ENCODE measurements around the gene MARK1. TPM values are rescaled to one million over a fixed set of nuclear protein-coding genes. Genes with fewer than 3 reads are reported as not detected.

MARK1 gene
- total and polyA plus RNA-seq, 9 donors, result 1.2 to 8.1 (median 2.8) TPM

- H3K4me1 ChIP-seq (ENCODE audit: insufficient read depth), result no peaks in the 10 kb centered on the region
- H3K4me3 ChIP-seq, result no peak overlapping the region
- DNase-seq, result no peak
- TF ChIP-seq EP300 (IDR thresholded peaks at IDR 0.05) (no peak), POLR2A (IDR thresholded peaks at IDR 0.05) (no peak)
- H3K9me3 ChIP-seq, result no peaks in the 10 kb centered on the region
- intact Hi-C loops (cut with DNase I), result no loop called here
- H3K27me3 ChIP-seq, result no peaks in the 10 kb centered on the region
- H3K27ac ChIP-seq, result no peak overlapping the region
- 37 to 44% (median 41%) methylated on average over 5 of the region's 5 CpGs for WGBS, 3 donors
- no peaks in the 10 kb centered on the region for H3K36me3 ChIP-seq
Measured at GRCh38 chr1:220504329-220504728, 23.6 kb upstream of the MARK1 start.

- intact Hi-C loops (cut with DNase I), result no loop called here
- Histone ChIP-seq H3K4me1 (ENCODE audit: insufficient read depth) (no peaks in the 10 kb centered on the region), H3K9me3 (no peaks in the 10 kb centered on the region), H3K27ac (no peak overlapping the region), H3K27me3 (no peaks in the 10 kb centered on the region), H3K36me3 (no peaks in the 10 kb centered on the region), H3K4me3 (no peak overlapping the region)
- TF ChIP-seq EP300 (IDR thresholded peaks at IDR 0.05), result no peak
- no peak for TF ChIP-seq POLR2A (IDR thresholded peaks at IDR 0.05)
- no peak for TF ChIP-seq CTCF (IDR thresholded peaks at IDR 0.05)
- WGBS, 3 donors, result 83 to 87% (median 86%) methylated on average over 5 of the region's 5 CpGs
- DNase-seq, result no peak
Measured at GRCh38 chr1:220507085-220507484, 20.9 kb upstream of the MARK1 start.

GRCh38 chr1:220511179-220511578 is 16.8 kb upstream of the MARK1 start:
- no peak overlapping the region for H3K27ac ChIP-seq
- intact Hi-C loops (cut with DNase I), result no loop called here
- no peaks in the 10 kb centered on the region for H3K36me3 ChIP-seq
- 82 to 88% (median 85%) methylated on average over 4 of the region's 4 CpGs for WGBS, 3 donors
- DNase-seq, result no peak
- no peaks in the 10 kb centered on the region for H3K9me3 ChIP-seq
- H3K27me3 ChIP-seq, result no peaks in the 10 kb centered on the region
- H3K4me1 ChIP-seq (ENCODE audit: insufficient read depth), result no peaks in the 10 kb centered on the region
- TF ChIP-seq POLR2A (IDR thresholded peaks at IDR 0.05) (no peak), CTCF (IDR thresholded peaks at IDR 0.05) (no peak), EP300 (IDR thresholded peaks at IDR 0.05) (no peak)
- H3K4me3 ChIP-seq, result no peak overlapping the region

GRCh38 chr1:220511785-220512184 is 16.2 kb upstream of the MARK1 start:
- DNase-seq, result no peak
- Histone ChIP-seq H3K36me3 (no peaks in the 10 kb centered on the region), H3K9me3 (no peaks in the 10 kb centered on the region), H3K27me3 (no peaks in the 10 kb centered on the region), H3K4me1 (ENCODE audit: insufficient read depth) (no peaks in the 10 kb centered on the region), H3K4me3 (no peak overlapping the region), H3K27ac (no peak overlapping the region)
- TF ChIP-seq EP300 (IDR thresholded peaks at IDR 0.05) (no peak), POLR2A (IDR thresholded peaks at IDR 0.05) (no peak)
- intact Hi-C loops (cut with DNase I), result no loop called here
- 34 to 39% (median 35%) methylated on average over 4 of the region's 4 CpGs for WGBS, 3 donors

GRCh38 chr1:220513834-220514233 is 14.1 kb upstream of the MARK1 start:
- H3K4me3 ChIP-seq, result no peak overlapping the region
- WGBS, 3 donors, result 84 to 95% (median 85%) methylated on average over 4 of the region's 4 CpGs
- no peaks in the 10 kb centered on the region for H3K4me1 ChIP-seq (ENCODE audit: insufficient read depth)
- intact Hi-C loops (cut with DNase I), result no loop called here
- no peak overlapping the region for H3K27ac ChIP-seq
- no peaks in the 10 kb centered on the region for H3K9me3 ChIP-seq
- DNase-seq, result no peak
- no peaks in the 10 kb centered on the region for H3K36me3 ChIP-seq
- H3K27me3 ChIP-seq, result no peaks in the 10 kb centered on the region
- TF ChIP-seq CTCF (IDR thresholded peaks at IDR 0.05) (no peak), EP300 (IDR thresholded peaks at IDR 0.05) (no peak), POLR2A (IDR thresholded peaks at IDR 0.05) (no peak)

Data from ovary (tissue), 9 donors.